MM.1S (cell line): ENCODE data around the gene FARS2.

Source experiments
- EZH2 ChIP-seq: fragments of 300-600 bp; sonication (generic); optimal IDR thresholded peaks from 2 replicates; pipeline ENCODE3; 2017; ENCODE audit warnings: low read depth, mild to moderate bottlenecking, antibody characterized with exemption, low read length, mixed read lengths
- EZH2phosphoT487 ChIP-seq: fragments of 300-600 bp; sonication (generic); IDR thresholded peaks from 2 replicates; pipeline ENCODE4 v1.6.1; 2018; ENCODE audit warnings: antibody characterized with exemption, low read length
- TF ChIP-seq, protein P1 (sequence below): fragments of 300-600 bp; sonication (generic); IDR thresholded peaks from 2 replicates; pipeline ENCODE4 v1.5.1; 2016; ENCODE audit warnings: antibody characterized with exemption, low read length, mixed read lengths

DNA sequence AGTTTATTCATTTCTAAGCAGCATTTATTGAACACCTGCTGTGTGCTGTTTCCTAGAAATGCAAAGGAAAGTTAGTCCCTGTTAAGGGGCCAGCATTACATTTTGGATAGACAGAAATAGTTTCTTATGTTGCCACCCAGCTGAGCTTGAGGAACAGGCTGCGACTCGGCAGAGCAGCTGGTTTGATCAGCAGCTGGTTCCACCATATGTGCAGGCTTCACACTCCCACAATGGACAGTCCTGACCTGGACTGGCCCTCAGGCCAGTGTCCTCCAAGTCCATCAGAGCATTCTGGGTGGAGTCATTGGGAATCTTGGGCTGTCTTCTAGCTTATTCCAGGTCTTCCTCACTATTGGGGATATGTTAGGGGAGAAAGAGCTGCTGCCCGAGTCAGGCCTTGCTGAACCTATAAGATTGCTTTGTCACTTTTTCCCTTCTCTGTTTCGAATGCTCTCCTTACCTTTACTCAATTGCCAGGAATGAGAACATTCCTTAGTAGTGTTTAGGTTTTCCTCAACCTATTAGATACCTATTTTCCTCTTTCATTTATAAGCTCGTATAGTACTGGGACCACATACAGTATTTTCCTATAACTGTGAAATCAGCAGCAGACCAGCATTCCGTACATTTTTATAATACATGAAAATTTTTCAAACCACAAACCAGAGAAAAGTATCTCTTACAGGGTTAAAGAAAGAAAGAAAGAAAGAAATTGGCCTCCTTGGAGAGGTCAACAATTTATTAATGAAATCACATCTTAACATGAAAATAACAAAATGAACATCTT lies 203.0 kb downstream of the FARS2 start:
- TF ChIP-seq, protein P1, sequence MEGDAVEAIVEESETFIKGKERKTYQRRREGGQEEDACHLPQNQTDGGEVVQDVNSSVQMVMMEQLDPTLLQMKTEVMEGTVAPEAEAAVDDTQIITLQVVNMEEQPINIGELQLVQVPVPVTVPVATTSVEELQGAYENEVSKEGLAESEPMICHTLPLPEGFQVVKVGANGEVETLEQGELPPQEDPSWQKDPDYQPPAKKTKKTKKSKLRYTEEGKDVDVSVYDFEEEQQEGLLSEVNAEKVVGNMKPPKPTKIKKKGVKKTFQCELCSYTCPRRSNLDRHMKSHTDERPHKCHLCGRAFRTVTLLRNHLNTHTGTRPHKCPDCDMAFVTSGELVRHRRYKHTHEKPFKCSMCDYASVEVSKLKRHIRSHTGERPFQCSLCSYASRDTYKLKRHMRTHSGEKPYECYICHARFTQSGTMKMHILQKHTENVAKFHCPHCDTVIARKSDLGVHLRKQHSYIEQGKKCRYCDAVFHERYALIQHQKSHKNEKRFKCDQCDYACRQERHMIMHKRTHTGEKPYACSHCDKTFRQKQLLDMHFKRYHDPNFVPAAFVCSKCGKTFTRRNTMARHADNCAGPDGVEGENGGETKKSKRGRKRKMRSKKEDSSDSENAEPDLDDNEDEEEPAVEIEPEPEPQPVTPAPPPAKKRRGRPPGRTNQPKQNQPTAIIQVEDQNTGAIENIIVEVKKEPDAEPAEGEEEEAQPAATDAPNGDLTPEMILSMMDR = no peak
- no peak for TF ChIP-seq EZH2
- no peak for TF ChIP-seq EZH2phosphoT487
